GM18505 (cell line): ENCODE measurements around the gene NOTCH3.
A peak's percentile ranks its signal among the peaks of the same experiment; 100 is the strongest.

Experiments
- ATAC-seq: cut with Tn5 transposase; IDR thresholded peaks from one replicate; pipeline ENCODE4 v1.9.1; 2021; ENCODE audit not compliant: unreplicated experiment
- POLR2A ChIP-seq: IDR thresholded peaks from 4 replicates; pipeline ENCODE4 v1.6.1; 2011; ENCODE audit warnings: borderline replicate concordance; ENCODE audit not compliant: insufficient read depth, insufficient read length; ENCODE audit errors: extremely low read depth

The NOTCH3 gene

DNA sequence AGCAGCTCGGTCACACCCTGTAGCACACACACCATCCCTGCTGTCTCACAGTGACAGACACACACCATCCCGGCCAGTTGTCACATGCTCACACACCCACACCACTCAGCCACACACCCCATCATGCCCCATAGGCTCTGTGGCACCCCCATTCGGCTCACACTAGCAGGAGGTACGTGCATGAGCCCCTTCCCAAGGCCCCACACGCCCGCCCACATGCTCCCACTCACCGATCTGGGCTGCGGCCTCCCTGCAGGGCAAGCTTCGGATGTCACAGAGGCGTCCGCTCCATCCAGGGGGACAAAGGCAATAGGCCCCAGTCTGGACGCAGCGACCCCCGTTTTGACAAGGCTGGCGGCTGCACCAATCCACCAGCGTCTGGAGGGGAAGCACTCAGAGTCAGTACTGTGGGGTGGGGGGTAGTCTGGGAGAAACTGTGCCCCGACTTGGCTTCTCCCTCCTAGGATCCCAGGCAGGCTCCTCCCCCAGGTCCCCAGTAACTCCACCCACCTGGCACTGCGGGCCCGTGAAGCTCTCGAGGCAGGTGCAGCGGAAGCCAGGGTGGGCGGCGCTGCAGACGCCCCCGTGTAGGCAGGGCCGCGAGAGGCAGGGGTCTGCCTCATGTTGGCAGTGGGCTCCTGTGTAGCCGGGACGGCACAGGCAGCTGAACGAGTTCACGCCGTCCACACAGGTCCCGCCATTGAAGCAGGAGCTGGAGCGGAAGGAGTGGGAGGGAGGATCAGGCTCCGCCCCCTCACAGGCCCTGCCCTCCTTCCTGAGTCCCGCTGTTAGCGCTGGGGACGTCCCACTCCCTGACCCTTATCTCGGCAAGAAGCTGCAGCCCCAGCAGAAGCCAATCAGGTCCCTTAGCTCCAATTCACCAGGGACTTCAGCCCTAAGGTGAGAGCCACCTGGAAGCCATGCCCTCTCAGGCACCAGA lies 20.1 kb downstream of the NOTCH3 start:
- no peak for TF ChIP-seq POLR2A
- no peak for ATAC-seq

GRCh38 chr19:15178629-15179308 lies 22.0 kb downstream of the NOTCH3 start:
- ATAC-seq = no peak
- TF ChIP-seq POLR2A = no peak

DNA sequence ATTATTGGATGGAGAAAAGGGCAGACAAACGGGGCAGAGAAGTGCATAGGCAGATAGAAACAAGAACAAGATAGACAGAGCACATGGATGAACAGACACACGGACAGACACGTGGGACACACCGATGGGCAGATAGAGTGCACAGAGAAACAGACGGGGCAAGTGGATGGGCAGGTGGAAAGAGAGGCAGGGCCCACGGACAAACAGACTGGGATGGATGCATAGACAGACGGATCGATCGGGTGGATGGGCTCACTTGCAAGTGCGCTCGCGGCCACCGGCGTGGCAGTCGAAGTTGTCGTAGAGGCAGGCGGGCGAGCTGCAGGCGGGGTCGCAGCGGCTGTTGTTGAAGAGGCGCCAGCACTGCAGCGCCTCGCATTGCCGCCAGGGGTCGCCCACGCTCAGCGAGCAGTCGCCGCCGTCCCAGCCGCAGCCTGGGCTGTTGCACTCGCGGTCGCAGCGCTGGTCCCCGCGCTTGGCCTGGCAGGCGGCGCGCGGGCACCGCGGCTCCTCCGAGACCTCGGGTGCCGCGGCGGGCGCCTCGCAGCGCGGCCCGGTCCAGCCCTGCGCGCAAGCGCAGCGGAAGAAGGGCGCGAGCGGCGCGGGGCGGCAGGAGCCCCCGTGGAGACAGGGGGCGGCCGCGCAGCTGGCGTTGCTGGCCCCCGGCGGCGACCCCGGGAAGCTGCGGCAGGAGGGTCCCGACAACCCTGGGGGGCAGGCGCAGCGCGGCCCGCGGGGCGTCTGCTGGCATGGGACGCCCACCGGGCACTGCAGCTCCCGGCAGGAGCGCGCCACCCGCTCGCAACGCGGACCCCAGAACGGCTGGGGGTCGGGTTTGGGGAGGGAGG lies 23.3 kb downstream of the NOTCH3 start:
- peak; percentile 73 for ATAC-seq
- TF ChIP-seq POLR2A = no peak

- no peak for TF ChIP-seq POLR2A
- ATAC-seq = no peak
These were observed 25.2 kb downstream of the NOTCH3 start for GRCh38 chr19:15175609-15176008.

- TF ChIP-seq POLR2A = no peak
- ATAC-seq = no peak
These were observed 26.9 kb downstream of the NOTCH3 start for GRCh38 chr19:15173746-15174404.

GRCh38 chr19:15170345-15170744 lies 30.4 kb downstream of the NOTCH3 start:
- TF ChIP-seq POLR2A = no peak
- ATAC-seq = no peak

DNA sequence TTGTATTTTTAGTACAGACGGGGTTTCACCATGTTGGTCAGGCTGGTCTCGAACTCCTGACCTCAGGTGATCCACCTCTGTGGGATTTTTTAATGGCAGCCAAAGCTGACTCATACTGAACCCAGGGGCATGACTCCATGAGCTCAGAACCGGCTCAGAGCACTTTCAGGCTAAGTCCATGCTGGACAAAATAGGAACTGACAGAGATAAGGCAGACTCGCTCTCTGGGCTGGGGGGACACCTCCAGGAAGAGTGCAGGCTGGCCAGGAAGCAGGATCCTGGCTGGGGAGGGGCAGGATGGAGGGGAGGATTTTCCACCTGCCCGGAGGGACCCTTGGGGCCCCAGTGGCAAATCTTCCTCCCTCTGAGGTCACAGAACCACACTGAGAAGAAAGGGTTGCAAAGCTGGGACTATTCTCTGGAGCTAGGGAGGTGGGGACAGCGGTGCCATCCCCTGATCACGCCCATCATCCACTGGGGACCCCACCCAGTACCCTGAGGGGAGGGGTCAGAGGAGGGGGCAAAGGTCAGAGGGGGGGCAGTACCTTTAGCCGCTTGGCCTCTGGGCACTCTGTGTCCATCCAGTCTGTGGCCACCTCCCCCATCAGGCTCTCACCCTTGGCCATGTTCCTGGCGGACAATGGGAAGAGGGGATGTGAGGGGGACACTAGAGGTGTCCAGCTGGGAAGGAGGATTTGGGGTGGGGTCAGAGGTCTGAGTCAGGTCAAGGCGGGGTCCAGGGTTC lies 31.1 kb downstream of the NOTCH3 start:
- no peak for TF ChIP-seq POLR2A
- no peak for ATAC-seq

DNA sequence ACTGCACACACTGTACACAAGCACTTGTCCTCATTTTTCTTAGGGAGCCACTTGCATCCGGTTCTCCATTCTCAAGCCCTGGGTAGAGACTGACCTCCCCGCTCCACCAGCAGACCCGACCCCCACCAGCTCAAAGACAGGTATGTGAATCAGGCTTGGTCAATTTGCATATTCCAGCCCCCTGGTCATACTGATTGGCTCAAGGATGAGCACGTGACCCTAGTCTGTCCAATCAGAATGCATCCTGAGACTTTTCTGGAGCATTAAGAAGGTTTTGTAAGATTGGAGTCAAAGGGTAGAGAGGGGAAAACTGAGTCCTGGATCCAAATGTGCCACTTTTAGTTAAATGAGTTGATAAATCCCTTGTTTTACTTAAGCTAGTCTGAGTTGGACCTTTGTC lies 34.1 kb downstream of the NOTCH3 start:
- no peak for ATAC-seq
- TF ChIP-seq POLR2A = no peak

- no peak for TF ChIP-seq POLR2A
- no peak for ATAC-seq
These were observed 39.5 kb downstream of the NOTCH3 start for GRCh38 chr19:15161028-15161984.

DNA sequence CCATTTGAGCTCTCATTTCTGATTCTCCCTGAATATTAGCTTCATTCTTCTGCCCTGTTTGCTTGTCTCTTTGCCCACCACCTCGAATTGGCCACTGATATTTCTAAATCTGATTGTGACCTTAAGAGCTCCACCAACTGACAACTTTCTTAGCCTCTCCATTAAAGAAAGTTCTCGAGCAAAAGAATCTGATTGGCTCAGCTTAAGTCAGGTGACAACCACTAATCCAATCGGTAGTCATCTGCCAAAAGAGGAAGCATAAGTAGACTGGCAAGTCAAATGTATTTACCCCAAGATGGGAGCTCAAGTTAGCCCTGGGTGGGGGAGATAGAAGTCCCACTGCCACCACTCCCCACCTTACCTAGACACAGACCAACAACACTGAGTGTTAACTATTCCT lies 41.5 kb downstream of the NOTCH3 start:
- ATAC-seq = no peak
- TF ChIP-seq POLR2A = no peak

GRCh38 chr19:15156391-15156790 lies 44.4 kb downstream of the NOTCH3 start:
- ATAC-seq = no peak
- TF ChIP-seq POLR2A = no peak

DNA sequence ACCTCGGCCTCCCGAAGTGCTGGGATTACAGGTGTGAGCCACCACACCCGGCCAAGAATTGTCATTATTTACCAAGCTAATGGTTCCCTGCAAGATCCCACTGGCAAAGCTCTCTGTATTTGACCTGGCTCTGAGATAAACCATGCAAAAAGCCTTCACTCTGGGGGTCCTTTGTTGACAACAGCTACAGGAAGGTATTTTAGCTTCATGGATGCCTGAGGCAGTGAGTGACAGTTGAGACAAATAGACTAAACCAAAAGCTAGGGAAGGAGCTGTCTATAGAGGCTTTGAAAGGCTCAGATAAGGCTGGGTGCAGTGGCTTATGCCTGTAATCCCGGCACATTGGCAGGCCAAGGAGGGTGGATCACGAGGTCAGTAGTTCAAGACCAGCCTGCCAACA lies 45.5 kb downstream of the NOTCH3 start:
- ATAC-seq = no peak
- TF ChIP-seq POLR2A = no peak
